Measurements from ENCODE around the gene SPOCK3. TPM values are rescaled to one million over a fixed set of nuclear protein-coding genes. Genes with fewer than 3 reads are reported as not detected.

SPOCK3 gene
- total and polyA plus RNA-seq, 2 donors (not counting 3 experiments of a cell fraction or from before 2014, with no cell fraction given) = 0.10 TPM; not detected in 1

DNA sequence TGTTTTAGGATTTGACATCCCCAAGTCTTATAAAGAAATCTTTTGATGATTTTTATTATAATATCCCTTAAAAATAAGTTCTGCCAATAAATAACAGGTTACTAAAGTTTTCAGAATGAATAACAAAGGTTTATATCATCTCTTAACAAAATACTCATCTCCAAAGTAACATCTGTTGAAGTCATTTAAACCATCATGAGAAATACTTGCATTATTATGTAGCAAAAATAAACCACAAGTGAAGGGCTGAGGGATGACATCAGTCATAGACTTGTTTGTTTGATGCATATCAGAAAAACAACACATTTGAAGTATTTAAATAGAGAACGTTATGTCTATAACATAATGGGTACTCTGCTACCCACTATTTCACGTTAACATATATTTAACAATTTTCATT, 114.9 kb downstream of the SPOCK3 start:
- H3K79me2 ChIP-seq (ENCODE audit: control insufficient read depth, insufficient read depth, low read length) = no peaks in the 10 kb centered on the region
- H3K27me3 ChIP-seq (ENCODE audit: control insufficient read depth in 2 of 2, insufficient read depth in 2 of 2, low read length in 2 of 2) = no peaks in the 10 kb centered on the region
- no peaks in the 10 kb centered on the region for H3K36me3 ChIP-seq (ENCODE audit: control insufficient read depth in 2 of 2, extremely low read depth in 1 of 2, insufficient read depth in 2 of 2, low read length in 2 of 2)
- no peaks in the 10 kb centered on the region for H3K4me1 ChIP-seq (ENCODE audit: control insufficient read depth, extremely low read depth, insufficient read depth, low read length)
- H3K4me2 ChIP-seq (ENCODE audit: insufficient read depth, low read length) = no peak overlapping the region
- H3K9ac ChIP-seq (replicated peaks; ENCODE audit: extremely low read depth, insufficient read depth, low read length) = no peak overlapping the region
- dilution Hi-C loops (cut with MboI; ENCODE audit: extremely low pct_ligation_motif_present, low sequenced_read_pairs) = no loop called here
- no peak overlapping the region for H3K27ac ChIP-seq (ENCODE audit: insufficient read depth, low read depth, low read length)
- H2AFZ ChIP-seq (ENCODE audit: low read depth, low read length) = no peak overlapping the region
- no peak overlapping the region for H3K4me3 ChIP-seq (replicated peaks in 1 of 3; ENCODE audit: insufficient read depth in 1 of 3, low read depth in 1 of 3, low read length in 3 of 3)
- no peaks in the 10 kb centered on the region for H3K9me3 ChIP-seq (replicated peaks; ENCODE audit: control insufficient read depth, insufficient read depth, low read length)
- intact Hi-C loops (cut with micrococcal nuclease) = no loop called here
- DNase-seq (ENCODE audit: low read depth, low spot score) = no peak
- CTCF ChIA-PET = no interaction called here
- H3K9me1 ChIP-seq (replicated peaks; ENCODE audit: control insufficient read depth, extremely low read depth, insufficient read depth, low read length) = no peaks in the 10 kb centered on the region
- no peaks in the 10 kb centered on the region for H4K20me1 ChIP-seq (replicated peaks; ENCODE audit: control insufficient read depth, extremely low read depth, insufficient read depth, low read length)
- POLR2A ChIA-PET = no interaction called here
- BruUV-seq (replicated peaks) = no TSS peak
- no peak for TF ChIP-seq JUN (IDR thresholded peaks at IDR 0.05; ENCODE audit: borderline replicate concordance, insufficient read depth, insufficient read length, low read depth)
- TF ChIP-seq MYC (IDR thresholded peaks at IDR 0.05; ENCODE audit: low read depth, low read length) = no peak
- no peak for TF ChIP-seq FOS (IDR thresholded peaks at IDR 0.05; ENCODE audit: borderline replicate concordance, insufficient read depth, low read length)
- TF ChIP-seq GATA2 (IDR thresholded peaks at IDR 0.05; ENCODE audit: insufficient read depth, insufficient read length, low read depth, low read length) = no peak
- no peak for TF ChIP-seq EZH2 (IDR thresholded peaks at IDR 0.05; ENCODE audit: borderline replicate concordance, low read depth, low read length, severe bottlenecking)
- FAIRE-seq = no peak

DNA sequence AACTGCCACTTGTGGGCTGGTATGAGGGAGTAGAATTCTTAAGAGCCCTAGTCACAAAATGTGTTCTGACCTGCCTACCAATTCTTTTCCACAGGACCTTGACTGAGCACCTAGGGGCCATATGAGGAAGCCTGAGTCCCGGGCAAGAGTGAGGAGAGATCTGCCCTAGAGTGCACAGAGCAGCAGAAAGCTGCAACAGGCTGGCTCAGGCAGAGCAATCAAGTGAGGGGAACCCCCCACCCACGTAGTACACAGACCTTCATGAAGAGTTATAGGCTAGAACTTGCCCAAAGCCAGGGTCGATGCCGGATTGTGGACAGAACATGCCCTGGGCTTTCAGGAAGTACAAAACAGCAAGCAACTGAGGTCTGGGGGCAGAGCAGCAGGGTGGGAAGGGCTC, 117.0 kb downstream of the SPOCK3 start:
- no peak overlapping the region for H3K4me3 ChIP-seq (replicated peaks in 1 of 3; ENCODE audit: insufficient read depth in 1 of 3, low read depth in 1 of 3, low read length in 3 of 3)
- no peak for TF ChIP-seq FOS (IDR thresholded peaks at IDR 0.05; ENCODE audit: borderline replicate concordance, insufficient read depth, low read length)
- FAIRE-seq (no peak), DNase-seq (ENCODE audit: low read depth, low spot score) (no peak)
- H3K27me3 ChIP-seq (ENCODE audit: control insufficient read depth in 2 of 2, insufficient read depth in 2 of 2, low read length in 2 of 2) = no peaks in the 10 kb centered on the region
- ChIA-PET CTCF (no interaction called here), POLR2A (no interaction called here)
- no peaks in the 10 kb centered on the region for H3K79me2 ChIP-seq (ENCODE audit: control insufficient read depth, insufficient read depth, low read length)
- no TSS peak for BruUV-seq (replicated peaks)
- no peak overlapping the region for H3K9ac ChIP-seq (replicated peaks; ENCODE audit: extremely low read depth, insufficient read depth, low read length)
- H4K20me1 ChIP-seq (replicated peaks; ENCODE audit: control insufficient read depth, extremely low read depth, insufficient read depth, low read length) = no peaks in the 10 kb centered on the region
- H3K27ac ChIP-seq (ENCODE audit: insufficient read depth, low read depth, low read length) = no peak overlapping the region
- H3K4me2 ChIP-seq (ENCODE audit: insufficient read depth, low read length) = no peak overlapping the region
- intact Hi-C loops (cut with micrococcal nuclease) = no loop called here
- no peaks in the 10 kb centered on the region for H3K9me1 ChIP-seq (replicated peaks; ENCODE audit: control insufficient read depth, extremely low read depth, insufficient read depth, low read length)
- no peak overlapping the region for H2AFZ ChIP-seq (ENCODE audit: low read depth, low read length)
- no peaks in the 10 kb centered on the region for H3K9me3 ChIP-seq (replicated peaks; ENCODE audit: control insufficient read depth, insufficient read depth, low read length)
- dilution Hi-C loops (cut with MboI; ENCODE audit: extremely low pct_ligation_motif_present, low sequenced_read_pairs) = no loop called here
- no peaks in the 10 kb centered on the region for H3K36me3 ChIP-seq (ENCODE audit: control insufficient read depth in 2 of 2, extremely low read depth in 1 of 2, insufficient read depth in 2 of 2, low read length in 2 of 2)
- H3K4me1 ChIP-seq (ENCODE audit: control insufficient read depth, extremely low read depth, insufficient read depth, low read length) = no peaks in the 10 kb centered on the region
